ENCODE measurements around the gene BBS5.

DNA sequence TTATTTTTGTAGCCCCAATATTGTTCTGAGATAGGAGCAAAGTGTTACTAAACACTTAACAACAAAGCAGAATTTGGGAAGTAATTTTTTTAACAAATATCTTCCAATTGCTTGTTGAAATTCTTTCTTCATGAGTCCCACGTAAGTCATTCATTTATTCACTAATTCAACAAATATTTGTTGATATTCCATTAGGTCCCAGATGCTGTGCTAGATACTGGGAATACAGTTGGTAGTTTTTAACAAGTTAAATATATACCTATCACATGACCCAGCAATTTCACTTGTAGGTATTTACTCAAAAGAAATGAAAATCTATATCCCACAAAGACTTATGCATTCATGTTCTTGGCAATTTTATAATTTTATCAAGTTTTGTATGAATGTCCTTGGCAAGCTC, 7.0 kb upstream of the BBS5 start:
- no peak for TF ChIP-seq EP300 (IDR thresholded peaks at IDR 0.05)
- no peak for TF ChIP-seq CTCF (IDR thresholded peaks at IDR 0.05)
- no peak for TF ChIP-seq POLR2A (IDR thresholded peaks at IDR 0.05)
- no peak for TF ChIP-seq POLR2AphosphoS5 (IDR thresholded peaks at IDR 0.05)
